SK-N-SH (cell line): ENCODE measurements around the gene NUP43. TPM values are rescaled to one million over a fixed set of nuclear protein-coding genes. Genes with fewer than 3 reads are reported as not detected.

Experiments
- CTCF ChIA-PET: fragments of 300-600, 350-600 bp; formaldehyde crosslinking; extraction: SDS; loops from one replicate; lab custom pipeline; 2021; lab: Yijun Ruan, JAX
- POLR2A ChIA-PET: fragments of 350-600 bp; sonication (Branson Sonifier 250); formaldehyde crosslinking; extraction: SDS; loops from one replicate; lab custom pipeline; 2020; ENCODE audit warnings: antibody characterized with exemption, inconsistent platforms; lab: Yijun Ruan, JAX
- DNase-seq: peaks from one replicate; pipeline ENCODE4 v3.0.0; 2012
- H2AFZ ChIP-seq: fragments of 200-600 bp; sonication (generic); 2 replicates; pipeline ENCODE4 v1.8.1; 2016; ENCODE audit warnings: antibody characterized with exemption, mild to moderate bottlenecking, low read depth
- H3F3A ChIP-seq: fragments of 200-600 bp; sonication (generic); replicated peaks from 2 replicates; pipeline ENCODE3; 2016; ENCODE audit warnings: antibody characterized with exemption, mild to moderate bottlenecking; ENCODE audit not compliant: insufficient read depth
- H3K27ac ChIP-seq, 2 experiments: fragments of 200-500 bp in 1 of 2; fragments of 200-600 bp in 1 of 2; sonication (Bioruptor generic) in 1 of 2; sonication (generic), shearing (Covaris generic) in 1 of 2; 2 replicates each; pipeline versions ENCODE4 v1.5.1 to v1.6.1; 2014 to 2016; ENCODE audit warnings: low read depth in 2 of 2, inconsistent platforms in 1 of 2, low read length in 1 of 2, mild to moderate bottlenecking in 1 of 2, mixed read lengths in 1 of 2
- H3K27me3 ChIP-seq: fragments of 200-600 bp; sonication (generic), shearing (Covaris generic); 2 replicates; pipeline ENCODE4 v1.6.1; 2016; ENCODE audit warnings: mixed run types; ENCODE audit not compliant: insufficient read depth
- H3K36me3 ChIP-seq, 2 experiments: fragments of 200-500 bp in 1 of 2; fragments of 200-600 bp in 1 of 2; sonication (Bioruptor generic) in 1 of 2; sonication (generic) in 1 of 2; replicated peaks in 1 of 2; 2 replicates each; pipeline versions ENCODE3 to v1.5.1; 2014 to 2016; ENCODE audit warnings: low read length in 1 of 2, mild to moderate bottlenecking in 1 of 2; ENCODE audit not compliant: insufficient read depth in 2 of 2, control insufficient read depth in 1 of 2
- H3K4me1 ChIP-seq, 2 experiments: fragments of 200-500 bp in 1 of 2; fragments of 200-600 bp in 1 of 2; sonication (Bioruptor generic) in 1 of 2; sonication (generic), shearing (Covaris generic) in 1 of 2; 2 replicates each; pipeline versions ENCODE4 v1.5.1 to v1.6.1; 2014 to 2016; ENCODE audit warnings: low read depth in 1 of 2, low read length in 1 of 2, mixed run types in 1 of 2; ENCODE audit not compliant: insufficient read depth in 2 of 2, control insufficient read depth in 1 of 2
- H3K4me2 ChIP-seq: fragments of 200-600 bp; sonication (generic), shearing (Covaris generic); 2 replicates; pipeline ENCODE4 v1.6.1; 2017; ENCODE audit warnings: mixed run types
- H3K4me3 ChIP-seq, 2 experiments: fragments of 200-500 bp in 1 of 2; fragments of 200-600 bp in 1 of 2; sonication (Bioruptor generic) in 1 of 2; sonication (generic), shearing (Covaris generic) in 1 of 2; 2 replicates each; pipeline versions ENCODE4 v1.5.1 to v1.8.1; 2014 to 2016; ENCODE audit warnings: low read depth in 2 of 2, inconsistent platforms in 1 of 2, low read length in 1 of 2, mild to moderate bottlenecking in 1 of 2, mixed read lengths in 1 of 2, moderate library complexity in 1 of 2
- H3K79me2 ChIP-seq: fragments of 200-600 bp; sonication (generic); 2 replicates; pipeline ENCODE4 v1.8.1; 2017; ENCODE audit warnings: mild to moderate bottlenecking; ENCODE audit not compliant: insufficient read depth
- H3K9ac ChIP-seq: fragments of 200-600 bp; sonication (generic); 2 replicates; pipeline ENCODE4 v1.6.1; 2017; ENCODE audit warnings: mixed run types
- H3K9me2 ChIP-seq: fragments of 200-600 bp; sonication (generic); 2 replicates; pipeline ENCODE4 v1.6.1; 2017; ENCODE audit warnings: mixed run types
- H3K9me3 ChIP-seq: fragments of 200-600 bp; sonication (generic); 2 replicates; pipeline ENCODE4 v1.6.1; 2017; ENCODE audit warnings: mixed run types, mild to moderate bottlenecking, moderate library complexity
- H4K20me1 ChIP-seq: fragments of 200-600 bp; sonication (generic); 2 replicates; pipeline ENCODE4 v1.6.1; 2017; ENCODE audit warnings: mild to moderate bottlenecking, mixed run types; ENCODE audit not compliant: insufficient read depth
- CHD2 ChIP-seq: fragments of 150-350 bp; IDR thresholded peaks from 2 replicates; pipeline ENCODE4 v1.6.1; 2018; ENCODE audit warnings: low read length; ENCODE audit not compliant: partially characterized antibody
- ELF1 ChIP-seq: IDR thresholded peaks from 2 replicates; pipeline ENCODE4 v1.4.0; 2012
- EP300 ChIP-seq, 2 experiments: IDR thresholded peaks; 2 replicates each; pipeline versions ENCODE4 v1.4.0 to v1.6.1; 2012; ENCODE audit warnings: borderline replicate concordance in 1 of 2, low read depth in 1 of 2, low read length in 1 of 2
- FOSL2 ChIP-seq: IDR thresholded peaks from 2 replicates; pipeline ENCODE4 v1.4.0; 2012; ENCODE audit warnings: low read depth, mild to moderate bottlenecking, moderate library complexity, borderline replicate concordance
- FOXM1 ChIP-seq: IDR thresholded peaks from 2 replicates; pipeline ENCODE4 v1.4.0; 2012; ENCODE audit warnings: low read depth, mild to moderate bottlenecking
- GATA2 ChIP-seq: sonication (generic); formaldehyde crosslinking; IDR thresholded peaks from 2 replicates; pipeline ENCODE4 v1.5.0; 2020; ENCODE audit warnings: mild to moderate bottlenecking, missing genetic modification reagents
- JUND ChIP-seq: IDR thresholded peaks from 2 replicates; pipeline ENCODE4 v1.4.0; 2012
- MEF2A ChIP-seq: IDR thresholded peaks from 2 replicates; pipeline ENCODE4 v1.4.0; 2012; ENCODE audit warnings: low read depth, borderline replicate concordance
- NFIC ChIP-seq: IDR thresholded peaks from 2 replicates; pipeline ENCODE4 v1.4.0; 2012; ENCODE audit warnings: borderline replicate concordance
- POLR2AphosphoS5 ChIP-seq: IDR thresholded peaks from 2 replicates; pipeline ENCODE4 v1.6.1; 2012; ENCODE audit warnings: low read depth, low read length
- RCOR1 ChIP-seq: fragments of 150-350 bp; IDR thresholded peaks from 2 replicates; pipeline ENCODE4 v1.6.1; 2017; ENCODE audit warnings: antibody characterized with exemption, low read length
- SIN3A ChIP-seq: IDR thresholded peaks from 2 replicates; pipeline ENCODE4 v1.6.1; 2012; ENCODE audit warnings: low read depth, mild to moderate bottlenecking, low read length, moderate library complexity, borderline replicate concordance
- SMC3 ChIP-seq: IDR thresholded peaks from 2 replicates; pipeline ENCODE4 v1.6.1; 2012; ENCODE audit warnings: low read depth, low read length, improper control_type of control experiment
- TAF1 ChIP-seq: IDR thresholded peaks from 2 replicates; pipeline ENCODE4 v1.6.1; 2012; ENCODE audit warnings: low read depth, mild to moderate bottlenecking, low read length, moderate library complexity, borderline replicate concordance
- TCF12 ChIP-seq: IDR thresholded peaks from 2 replicates; pipeline ENCODE4 v1.4.0; 2012
- YY1 ChIP-seq: IDR thresholded peaks from 2 replicates; pipeline ENCODE4 v1.4.0; 2012; ENCODE audit warnings: low read depth, mild to moderate bottlenecking
- WGBS: methylation state at CpG from one replicate; pipeline ENCODE4 v1.1.6; 2017; ENCODE audit warnings: low lambda C conversion rate; 5-methylcytosine and 5-hydroxymethylcytosine counted together
- polyA plus RNA-seq, 3 experiments: library from polyadenylated mRNA; depleted of rRNA; stranded (reverse); fragments of >200 nt; gene quantifications; 2 replicates each; pipeline ENCODE4 v1.2.3, GENCODE V29; 2012
- TF ChIP-seq, protein P1 (sequence below): fragments of 200-600 bp; sonication (generic); IDR thresholded peaks from 2 replicates; pipeline ENCODE4 v1.6.1; 2017; ENCODE audit warnings: antibody characterized with exemption, mild to moderate bottlenecking, moderate library complexity
- TF ChIP-seq, protein P2 (sequence below): fragments of 150-350 bp; IDR thresholded peaks from 2 replicates; pipeline ENCODE4 v1.6.1; 2016; ENCODE audit warnings: mild to moderate bottlenecking, low read depth, low read length
- TF ChIP-seq, protein P3 (sequence below): IDR thresholded peaks from 2 replicates; pipeline ENCODE4 v1.4.0; 2012; ENCODE audit warnings: low read depth, borderline replicate concordance
- TF ChIP-seq, protein P4 (sequence below): IDR thresholded peaks from 2 replicates; pipeline ENCODE4 v1.4.0; 2012; ENCODE audit warnings: low read depth
- TF ChIP-seq, protein P5 (sequence below): IDR thresholded peaks from 2 replicates; pipeline ENCODE4 v1.4.0; 2012; ENCODE audit warnings: low read depth, borderline replicate concordance

The NUP43 gene
- polyA plus RNA-seq, 1 of the 3 experiments (the other 2 are of a cell fraction) = 10.1 TPM

DNA sequence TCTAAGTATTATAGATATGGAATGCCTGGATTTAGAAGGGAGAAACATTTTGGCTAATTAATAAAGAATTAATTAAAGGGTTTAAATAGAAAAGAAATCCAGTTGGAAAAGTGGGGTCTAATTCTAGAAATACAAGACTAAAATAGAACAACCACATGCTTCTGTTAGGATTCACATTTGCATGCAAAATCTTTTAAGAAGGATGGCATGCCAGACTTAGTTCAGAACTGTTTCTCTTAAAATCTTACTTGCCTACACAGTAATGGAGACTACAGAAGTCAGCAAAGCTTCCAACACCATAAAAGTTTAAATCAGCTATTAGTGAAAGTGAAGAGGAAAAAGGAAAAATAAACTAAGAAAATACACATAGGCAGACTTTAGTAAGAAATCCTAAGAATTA is 65.1 kb downstream of the NUP43 start:
- Histone ChIP-seq H2AFZ (no peak overlapping the region), H3K9me2 (no peaks in the 10 kb centered on the region), H3K36me3 (peaks cover 30 to 48% of the 10 kb centered on the region in 2 experiments), H3K4me2 (no peak overlapping the region), H3K9me3 (no peaks in the 10 kb centered on the region), H3K4me3 (no peak overlapping the region), H3K79me2 (peaks cover 21% of the 10 kb centered on the region; the same call in 1 of the 2 replicates), H4K20me1 (no peaks in the 10 kb centered on the region), H3K4me1 (no peaks in the 10 kb centered on the region), H3K27ac (no peak overlapping the region), H3F3A (peaks cover 7% of the 10 kb centered on the region), H3K9ac (no peak overlapping the region), H3K27me3 (no peaks in the 10 kb centered on the region)
- no peak for TF ChIP-seq RCOR1
- TF ChIP-seq YY1 = no peak
- no peak for TF ChIP-seq FOXM1
- TF ChIP-seq, protein P1, sequence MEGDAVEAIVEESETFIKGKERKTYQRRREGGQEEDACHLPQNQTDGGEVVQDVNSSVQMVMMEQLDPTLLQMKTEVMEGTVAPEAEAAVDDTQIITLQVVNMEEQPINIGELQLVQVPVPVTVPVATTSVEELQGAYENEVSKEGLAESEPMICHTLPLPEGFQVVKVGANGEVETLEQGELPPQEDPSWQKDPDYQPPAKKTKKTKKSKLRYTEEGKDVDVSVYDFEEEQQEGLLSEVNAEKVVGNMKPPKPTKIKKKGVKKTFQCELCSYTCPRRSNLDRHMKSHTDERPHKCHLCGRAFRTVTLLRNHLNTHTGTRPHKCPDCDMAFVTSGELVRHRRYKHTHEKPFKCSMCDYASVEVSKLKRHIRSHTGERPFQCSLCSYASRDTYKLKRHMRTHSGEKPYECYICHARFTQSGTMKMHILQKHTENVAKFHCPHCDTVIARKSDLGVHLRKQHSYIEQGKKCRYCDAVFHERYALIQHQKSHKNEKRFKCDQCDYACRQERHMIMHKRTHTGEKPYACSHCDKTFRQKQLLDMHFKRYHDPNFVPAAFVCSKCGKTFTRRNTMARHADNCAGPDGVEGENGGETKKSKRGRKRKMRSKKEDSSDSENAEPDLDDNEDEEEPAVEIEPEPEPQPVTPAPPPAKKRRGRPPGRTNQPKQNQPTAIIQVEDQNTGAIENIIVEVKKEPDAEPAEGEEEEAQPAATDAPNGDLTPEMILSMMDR = no peak
- TF ChIP-seq, protein P2, sequence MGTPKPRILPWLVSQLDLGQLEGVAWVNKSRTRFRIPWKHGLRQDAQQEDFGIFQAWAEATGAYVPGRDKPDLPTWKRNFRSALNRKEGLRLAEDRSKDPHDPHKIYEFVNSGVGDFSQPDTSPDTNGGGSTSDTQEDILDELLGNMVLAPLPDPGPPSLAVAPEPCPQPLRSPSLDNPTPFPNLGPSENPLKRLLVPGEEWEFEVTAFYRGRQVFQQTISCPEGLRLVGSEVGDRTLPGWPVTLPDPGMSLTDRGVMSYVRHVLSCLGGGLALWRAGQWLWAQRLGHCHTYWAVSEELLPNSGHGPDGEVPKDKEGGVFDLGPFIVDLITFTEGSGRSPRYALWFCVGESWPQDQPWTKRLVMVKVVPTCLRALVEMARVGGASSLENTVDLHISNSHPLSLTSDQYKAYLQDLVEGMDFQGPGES = no peak
- TF ChIP-seq POLR2AphosphoS5 = no peak
- no peak for TF ChIP-seq EP300 (IDR thresholded peaks at IDR 0.05; ENCODE audit: borderline replicate concordance in 1 of 2, low read depth in 1 of 2, low read length in 1 of 2)
- TF ChIP-seq, protein P3, sequence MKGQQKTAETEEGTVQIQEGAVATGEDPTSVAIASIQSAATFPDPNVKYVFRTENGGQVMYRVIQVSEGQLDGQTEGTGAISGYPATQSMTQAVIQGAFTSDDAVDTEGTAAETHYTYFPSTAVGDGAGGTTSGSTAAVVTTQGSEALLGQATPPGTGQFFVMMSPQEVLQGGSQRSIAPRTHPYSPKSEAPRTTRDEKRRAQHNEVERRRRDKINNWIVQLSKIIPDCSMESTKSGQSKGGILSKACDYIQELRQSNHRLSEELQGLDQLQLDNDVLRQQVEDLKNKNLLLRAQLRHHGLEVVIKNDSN = no peak
- TF ChIP-seq ELF1 = no peak
- TF ChIP-seq JUND = no peak
- no peak for DNase-seq
- POLR2A ChIA-PET = no interaction called here
- CTCF ChIA-PET = no interaction called here

DNA sequence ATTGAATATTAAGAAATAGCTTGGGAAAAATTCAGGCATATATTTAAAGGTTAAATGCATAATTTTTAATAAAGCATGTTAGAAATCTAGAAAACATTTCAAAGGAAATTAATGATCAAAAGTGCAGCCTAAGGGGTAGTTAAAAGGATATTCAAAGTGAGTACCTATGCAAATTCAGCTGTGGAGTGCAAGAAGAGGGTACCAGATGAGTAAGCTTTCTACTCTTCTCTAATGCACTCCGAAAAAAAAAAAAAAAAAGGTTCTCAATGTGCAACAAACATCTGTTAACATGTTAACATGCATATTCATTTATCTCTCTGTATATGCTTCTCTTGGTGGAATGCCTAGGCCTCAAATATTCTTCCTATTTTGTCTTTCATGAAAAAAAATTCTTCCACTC is 65.8 kb downstream of the NUP43 start:
- Histone ChIP-seq H3K4me1 (no peaks in the 10 kb centered on the region), H4K20me1 (no peaks in the 10 kb centered on the region), H3K27ac (no peak overlapping the region), H3K79me2 (peaks cover 15% of the 10 kb centered on the region; the same call in 1 of the 2 replicates), H3K4me2 (no peak overlapping the region), H3K9me3 (no peaks in the 10 kb centered on the region), H3K27me3 (no peaks in the 10 kb centered on the region), H3K9ac (no peak overlapping the region), H2AFZ (no peak overlapping the region), H3K36me3 (peaks cover 35 to 46% of the 10 kb centered on the region in 2 experiments), H3F3A (peaks cover 3% of the 10 kb centered on the region), H3K4me3 (no peak overlapping the region), H3K9me2 (no peaks in the 10 kb centered on the region)
- TF ChIP-seq, protein P4, sequence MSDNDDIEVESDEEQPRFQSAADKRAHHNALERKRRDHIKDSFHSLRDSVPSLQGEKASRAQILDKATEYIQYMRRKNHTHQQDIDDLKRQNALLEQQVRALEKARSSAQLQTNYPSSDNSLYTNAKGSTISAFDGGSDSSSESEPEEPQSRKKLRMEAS = no peak
- TF ChIP-seq TAF1 (no peak), SMC3 (no peak), NFIC (no peak), FOXM1 (no peak), CHD2 (no peak), GATA2 (CRISPR knock-in tag) (no peak), FOSL2 (no peak), EP300 (IDR thresholded peaks at IDR 0.05; ENCODE audit: borderline replicate concordance in 1 of 2, low read depth in 1 of 2, low read length in 1 of 2) (no peak), SIN3A (no peak), RCOR1 (no peak), MEF2A (no peak), ELF1 (no peak), TCF12 (no peak)
- TF ChIP-seq, protein P3 = no peak
- TF ChIP-seq, protein P5, sequence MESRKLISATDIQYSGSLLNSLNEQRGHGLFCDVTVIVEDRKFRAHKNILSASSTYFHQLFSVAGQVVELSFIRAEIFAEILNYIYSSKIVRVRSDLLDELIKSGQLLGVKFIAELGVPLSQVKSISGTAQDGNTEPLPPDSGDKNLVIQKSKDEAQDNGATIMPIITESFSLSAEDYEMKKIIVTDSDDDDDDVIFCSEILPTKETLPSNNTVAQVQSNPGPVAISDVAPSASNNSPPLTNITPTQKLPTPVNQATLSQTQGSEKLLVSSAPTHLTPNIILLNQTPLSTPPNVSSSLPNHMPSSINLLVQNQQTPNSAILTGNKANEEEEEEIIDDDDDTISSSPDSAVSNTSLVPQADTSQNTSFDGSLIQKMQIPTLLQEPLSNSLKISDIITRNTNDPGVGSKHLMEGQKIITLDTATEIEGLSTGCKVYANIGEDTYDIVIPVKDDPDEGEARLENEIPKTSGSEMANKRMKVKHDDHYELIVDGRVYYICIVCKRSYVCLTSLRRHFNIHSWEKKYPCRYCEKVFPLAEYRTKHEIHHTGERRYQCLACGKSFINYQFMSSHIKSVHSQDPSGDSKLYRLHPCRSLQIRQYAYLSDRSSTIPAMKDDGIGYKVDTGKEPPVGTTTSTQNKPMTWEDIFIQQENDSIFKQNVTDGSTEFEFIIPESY = no peak
- no peak for DNase-seq
- WGBS = 62% methylated on average over 1 of the region's 1 CpG
- CTCF ChIA-PET = interaction anchor here (0.5 to 0.6 kb wide), 2 partner anchors 13 to 185 kb away, joined by 3 read pairs; no protein-coding TSS in a partner anchor
- POLR2A ChIA-PET = no interaction called here
